GM19328 (cell line): ENCODE results near the gene FBLN5.

Experiments used
- ATAC-seq: cut with Tn5 transposase; IDR thresholded peaks from one replicate; pipeline ENCODE4 v1.9.1; 2021; ENCODE audit warnings: mild to moderate bottlenecking, moderate library complexity; ENCODE audit not compliant: unreplicated experiment

The FBLN5 gene

DNA sequence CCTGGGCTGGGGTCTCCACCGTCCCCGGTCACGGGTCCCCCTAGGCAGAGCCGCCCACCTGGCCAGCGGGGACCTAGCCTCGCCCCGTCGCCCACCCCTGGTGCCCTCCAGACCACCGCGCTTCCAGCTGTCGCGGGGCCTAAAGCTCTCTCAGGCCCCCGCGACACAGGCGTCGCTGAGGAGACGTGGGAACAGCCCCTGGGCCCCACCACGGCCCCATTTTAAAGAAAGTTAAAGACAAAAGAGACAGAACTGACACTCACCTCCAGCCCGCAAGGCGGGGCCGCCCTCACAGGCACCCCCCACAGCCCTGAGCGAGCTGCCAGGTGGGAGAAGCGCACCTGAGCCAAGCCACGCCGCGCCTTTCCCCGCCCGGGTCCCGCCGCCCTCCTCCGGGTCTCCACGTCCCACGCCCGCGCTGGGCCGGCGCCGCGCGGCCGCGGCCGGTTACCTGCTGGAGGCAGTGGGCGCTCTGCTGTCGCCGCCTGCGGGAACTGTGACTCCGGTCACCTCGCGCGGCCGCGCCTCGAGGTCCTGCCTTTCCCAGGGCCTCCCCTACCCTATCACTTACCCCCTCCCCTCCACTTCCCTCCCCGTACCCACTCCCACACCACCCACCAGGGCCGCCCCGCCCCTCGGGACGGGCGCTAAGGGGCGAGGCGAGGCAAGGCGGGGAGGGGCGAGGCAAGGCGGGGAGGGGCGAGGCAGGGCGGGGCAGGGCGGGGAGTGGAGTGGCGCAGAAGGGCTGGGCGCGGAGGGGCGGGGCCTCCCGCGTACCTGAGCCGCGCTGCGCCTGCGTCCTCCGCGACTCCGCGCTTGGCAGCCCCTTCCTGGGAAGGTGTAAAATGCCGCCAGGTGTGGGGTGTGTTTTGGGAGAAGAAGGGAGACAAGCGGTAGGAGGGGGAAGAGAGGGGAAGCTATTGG is 111.3 kb downstream of the FBLN5 start:
- ATAC-seq: peak; percentile 60

GRCh38 chr14:91835197-91835919 is 112.1 kb downstream of the FBLN5 start:
- ATAC-seq: peak; percentile 4

DNA sequence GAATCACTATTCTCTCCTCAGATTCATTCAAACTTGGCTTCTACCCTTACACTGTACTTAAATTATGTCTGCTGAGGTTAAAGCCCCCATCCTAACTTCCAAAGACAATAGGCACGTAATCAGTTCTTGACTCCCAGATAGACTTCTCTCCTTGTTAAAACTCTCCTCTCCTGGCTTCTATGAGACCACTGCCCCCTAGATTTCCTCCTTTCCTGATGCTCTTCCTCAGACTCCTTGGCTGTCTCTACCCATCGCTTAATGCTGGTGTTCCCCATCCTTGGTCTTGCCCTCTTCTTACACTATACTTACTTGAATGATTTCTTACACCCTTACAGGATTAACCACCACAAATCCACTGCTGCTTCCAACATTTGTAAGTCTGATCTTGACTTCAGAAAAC is 112.9 kb downstream of the FBLN5 start:
- no peak for ATAC-seq

GRCh38 chr14:91831337-91831736 is 116.2 kb downstream of the FBLN5 start:
- ATAC-seq: no peak

DNA sequence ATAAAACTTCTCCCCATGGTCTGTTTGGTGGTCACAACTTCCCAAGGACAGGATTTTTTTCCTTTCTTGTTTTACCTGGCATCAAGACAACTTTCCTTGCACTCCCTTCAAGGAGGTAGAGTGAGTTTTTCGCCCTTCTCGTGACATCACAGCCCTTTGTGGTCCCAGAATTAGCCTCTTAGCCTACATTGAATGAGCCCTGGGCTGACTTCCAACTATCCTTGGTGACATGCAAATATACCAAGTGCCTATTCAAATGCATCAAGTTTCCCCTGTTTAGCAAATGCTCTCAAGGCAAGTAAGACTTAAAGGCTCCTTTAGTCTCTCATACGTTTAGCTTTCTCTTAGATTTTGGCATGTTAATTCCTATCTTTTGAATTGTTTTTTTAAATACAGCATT is 116.7 kb downstream of the FBLN5 start:
- no peak for ATAC-seq

- ATAC-seq: no peak
Observed at GRCh38 chr14:91829511-91829910, 118.0 kb downstream of the FBLN5 start.

- ATAC-seq: no peak
Observed at GRCh38 chr14:91827746-91828145, 119.7 kb downstream of the FBLN5 start.
